Activated CD8-positive, alpha-beta memory T cell treated with anti-CD3 and anti-CD28 coated beads, Interleukin-2, amount 50 U/mL, for 1 hour (primary cell): ENCODE measurements around the gene MYL9.

ENCODE experiments used
- DNase-seq: peaks from one replicate; pipeline ENCODE4 v3.0.0-alpha.2; 2020; ENCODE audit errors: extremely low read depth

MYL9 gene

DNA sequence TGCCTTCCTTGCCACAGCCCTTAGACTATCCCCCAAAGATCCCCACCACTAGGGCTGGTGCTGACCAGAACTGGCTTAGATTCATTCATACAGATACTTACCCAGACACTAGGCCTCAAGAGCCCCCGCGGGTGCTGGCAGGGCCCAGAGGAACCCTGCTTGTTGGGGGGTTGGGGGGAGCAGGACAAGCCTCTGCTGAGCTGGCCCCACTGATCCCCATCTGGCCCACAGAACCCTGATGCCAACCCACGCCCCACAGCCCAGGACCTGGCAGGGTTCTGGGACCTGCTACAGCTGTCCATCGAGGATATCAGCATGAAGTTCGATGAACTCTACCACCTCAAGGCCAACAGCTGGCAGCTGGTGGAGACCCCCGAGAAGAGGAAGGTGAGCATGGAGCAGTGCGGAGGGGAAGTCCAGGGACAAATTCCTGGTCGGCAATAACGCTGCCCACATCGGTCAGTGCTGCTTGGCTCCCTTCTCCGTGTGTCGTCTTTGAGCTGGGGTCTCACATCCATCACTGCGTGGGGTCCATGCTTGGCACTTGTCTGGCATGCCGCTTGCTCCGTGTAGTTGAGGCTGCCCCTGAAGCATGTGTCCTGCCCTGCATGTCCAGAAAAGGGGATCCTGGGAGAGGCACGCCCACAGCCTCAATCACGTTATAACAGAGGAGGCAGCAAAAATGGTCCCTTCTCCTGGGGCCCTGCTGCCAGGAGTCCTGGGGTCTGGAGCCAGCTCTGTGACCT lies 15.5 kb upstream of the MYL9 start:
- no peak for DNase-seq

- no peak for DNase-seq
These were observed 14.8 kb upstream of the MYL9 start for GRCh38 chr20:36526521-36527011.

DNA sequence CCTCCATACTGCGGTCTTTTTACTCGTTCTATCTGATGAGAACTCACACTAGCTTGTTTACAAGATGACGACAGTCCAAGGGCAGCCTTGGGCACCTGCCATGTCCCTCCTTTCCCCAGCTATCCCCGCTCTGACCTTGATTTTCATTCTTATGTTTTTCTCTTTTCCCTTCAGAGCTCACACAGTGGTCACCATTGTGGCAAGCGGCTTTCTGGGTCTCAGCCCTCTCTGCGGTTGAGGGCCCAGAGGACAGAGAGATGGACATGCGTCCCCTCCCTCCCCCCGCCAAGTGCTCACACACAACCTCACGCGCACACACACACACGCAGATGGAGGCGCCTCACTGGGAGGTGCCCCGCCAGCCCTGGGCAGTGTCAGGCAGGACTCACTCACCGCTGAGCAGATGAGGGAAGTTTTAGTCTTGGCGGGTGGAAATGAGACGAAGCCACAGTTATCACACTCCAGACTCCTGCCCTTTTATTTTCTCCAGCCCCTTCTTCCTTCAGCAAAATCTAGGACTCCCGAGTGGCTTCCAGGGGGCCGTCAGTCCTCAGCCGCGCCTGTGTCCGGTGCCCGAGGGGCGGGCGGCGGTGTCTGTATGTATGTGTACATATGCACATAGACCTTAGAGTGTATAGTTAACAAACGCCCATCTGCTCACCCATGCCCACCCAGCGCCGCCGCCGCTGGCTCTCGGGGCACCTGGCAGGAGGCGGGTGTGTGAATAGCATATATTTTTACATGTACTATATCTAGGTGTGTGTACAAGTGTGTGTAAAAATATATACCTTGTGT lies 13.8 kb upstream of the MYL9 start:
- no peak for DNase-seq

- no peak for DNase-seq
These were observed 13.0 kb upstream of the MYL9 start for GRCh38 chr20:36528176-36528874.

- no peak for DNase-seq
These were observed 12.4 kb upstream of the MYL9 start for GRCh38 chr20:36528875-36529417.

GRCh38 chr20:36532388-36532787 lies 8.9 kb upstream of the MYL9 start:
- no peak for DNase-seq

- no peak for DNase-seq
These were observed 8.5 kb upstream of the MYL9 start for GRCh38 chr20:36532822-36533221.

DNA sequence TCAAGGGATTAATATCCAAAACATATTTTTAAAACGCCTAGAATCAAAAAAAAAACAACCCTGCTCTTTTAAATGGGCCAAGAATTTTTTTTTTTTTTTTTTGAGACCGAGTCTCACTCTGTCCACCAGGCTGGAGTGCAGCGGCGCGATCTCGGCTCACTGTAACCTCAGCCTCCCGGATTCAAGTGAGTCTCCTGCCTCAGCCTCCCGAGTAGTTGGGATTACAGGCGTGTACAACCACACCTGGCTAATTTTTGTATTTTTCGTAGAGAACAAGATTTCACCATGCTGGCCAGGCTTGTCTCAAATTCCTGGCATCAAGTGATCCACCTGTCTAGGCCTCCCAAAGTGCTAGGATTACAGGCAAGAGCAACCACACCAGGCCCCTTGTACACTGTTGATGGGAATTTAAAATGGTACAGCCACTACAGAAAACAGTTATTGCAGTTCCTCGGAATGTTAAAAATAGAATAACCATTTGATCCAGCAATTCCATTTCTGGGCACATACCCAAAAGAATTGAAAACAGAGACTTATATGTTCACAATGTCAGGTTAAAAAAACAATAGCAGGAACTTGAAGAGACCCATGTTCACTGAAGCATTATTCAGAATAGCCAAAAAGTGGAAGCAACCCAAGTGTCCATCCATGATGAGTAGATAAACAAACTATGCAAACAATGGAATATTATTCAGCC lies 3.1 kb upstream of the MYL9 start:
- no peak for DNase-seq

GRCh38 chr20:36540551-36541211 lies 638 bp upstream of the MYL9 start:
- DNase-seq: no peak

- no peak for DNase-seq
These were observed 609 bp downstream of the MYL9 start for GRCh38 chr20:36541768-36542488.

DNA sequence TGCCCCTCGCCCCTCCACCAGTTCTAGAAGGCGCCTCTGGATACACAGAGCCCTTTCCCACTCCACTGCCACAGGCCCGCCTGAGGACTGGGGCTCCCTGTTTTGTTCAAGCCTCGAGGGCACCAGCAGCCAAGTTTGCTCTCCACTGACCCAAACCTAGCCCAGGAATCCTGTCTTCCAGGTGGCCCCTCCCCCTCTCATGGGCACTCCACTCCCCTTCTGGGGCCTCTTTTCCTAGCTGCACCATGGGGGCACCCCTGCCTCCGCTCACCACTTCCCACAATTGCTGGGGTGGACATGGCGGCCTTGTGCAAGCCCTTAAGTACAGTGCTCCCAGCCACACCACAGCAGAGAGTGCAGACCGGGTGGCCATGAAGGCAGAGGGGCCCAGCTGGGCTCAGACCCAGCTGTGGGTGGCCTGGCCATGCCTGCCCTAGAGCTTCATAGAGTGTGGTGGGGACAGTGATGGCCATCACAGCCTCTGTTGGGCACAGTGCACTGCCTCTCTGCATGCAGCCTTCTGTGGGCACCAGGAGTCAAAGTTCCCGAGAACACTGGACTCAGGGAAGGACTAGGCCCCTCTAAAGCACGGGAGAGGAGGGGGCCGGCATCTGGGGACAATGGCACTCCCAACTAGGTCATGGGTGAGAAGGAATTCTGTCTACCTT lies 1.3 kb downstream of the MYL9 start:
- DNase-seq: no peak

- no peak for DNase-seq
These were observed 2.1 kb downstream of the MYL9 start for GRCh38 chr20:36543184-36544133.

DNA sequence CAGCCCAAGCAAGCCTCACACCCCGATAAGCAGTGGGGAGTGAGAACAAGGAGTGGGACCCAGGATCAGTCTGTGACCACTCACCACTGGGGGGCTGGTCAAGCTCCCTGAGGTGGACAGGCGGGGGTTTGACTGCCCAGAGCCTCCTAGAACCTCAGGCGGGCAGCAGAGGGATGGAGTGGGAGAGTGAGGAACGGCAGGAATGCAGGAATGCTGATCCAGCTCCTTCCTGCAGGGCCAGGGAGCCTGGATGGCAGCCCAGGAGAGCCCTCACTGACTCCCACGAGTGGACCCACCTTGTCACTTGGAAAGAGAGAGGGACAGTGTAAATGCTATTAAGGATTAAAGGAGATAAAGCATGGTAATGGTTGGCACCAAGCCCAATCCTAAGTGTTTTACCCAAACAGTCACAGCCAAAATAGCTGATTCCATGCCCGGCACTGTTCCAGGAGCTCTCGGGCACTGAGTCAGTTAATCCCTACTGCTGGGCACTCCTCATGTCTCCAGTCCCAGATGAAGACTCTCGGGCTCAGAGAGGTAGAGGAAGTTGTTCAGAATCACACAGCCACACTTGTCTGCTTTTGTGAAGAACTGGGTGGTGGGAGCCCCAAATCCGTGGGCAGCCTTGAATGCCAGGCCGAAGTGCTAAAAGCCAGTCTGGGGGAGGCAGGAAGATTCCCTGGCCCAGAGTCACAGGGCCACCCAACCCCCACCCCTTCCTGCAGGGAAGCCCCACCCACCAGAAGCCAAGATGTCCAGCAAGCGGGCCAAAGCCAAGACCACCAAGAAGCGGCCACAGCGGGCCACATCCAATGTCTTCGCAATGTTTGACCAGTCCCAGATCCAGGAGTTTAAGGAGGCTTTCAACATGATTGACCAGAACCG lies 3.1 kb downstream of the MYL9 start:
- no peak for DNase-seq

- no peak for DNase-seq
These were observed 4.9 kb downstream of the MYL9 start for GRCh38 chr20:36546111-36546736.

DNA sequence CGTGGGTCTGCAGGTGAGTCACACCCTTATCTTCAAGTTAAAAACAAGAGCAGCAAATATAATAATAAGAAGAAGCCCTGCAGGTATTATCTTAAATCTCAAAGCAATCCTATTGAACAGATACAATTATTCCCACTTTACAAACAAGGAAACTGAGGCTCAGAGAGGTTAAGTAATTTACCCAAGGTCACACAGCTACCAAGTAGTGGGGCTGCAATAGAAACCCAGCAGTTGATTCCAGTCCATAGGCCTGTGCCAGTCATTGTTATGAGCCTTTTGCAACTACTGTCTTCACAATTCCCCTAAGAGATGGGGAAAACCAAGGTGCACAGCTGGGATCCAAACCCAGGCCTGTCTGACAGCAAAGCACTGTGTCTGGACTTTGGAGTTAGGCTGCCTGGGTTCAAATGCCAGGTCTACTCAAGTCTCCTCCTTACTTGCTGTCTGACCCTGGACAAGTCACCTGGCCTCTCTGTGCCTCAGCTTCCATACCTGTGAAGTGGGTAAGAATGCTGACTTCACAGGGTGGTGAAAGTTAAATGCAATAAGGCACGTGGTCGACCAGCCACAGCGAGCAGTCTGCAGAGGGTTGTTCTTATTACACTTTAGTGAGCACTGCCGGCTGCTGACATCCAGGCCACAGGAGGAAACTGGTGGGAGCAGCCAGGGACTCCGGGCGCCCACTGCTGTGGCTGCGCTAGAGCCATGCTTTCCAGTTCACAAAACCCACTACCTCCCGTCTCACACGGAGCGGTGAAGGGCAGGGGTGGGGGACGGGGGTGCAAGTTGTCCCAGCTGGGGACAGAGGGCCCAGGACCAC lies 6.1 kb downstream of the MYL9 start:
- DNase-seq: no peak

- DNase-seq: no peak
These were observed 6.6 kb downstream of the MYL9 start for GRCh38 chr20:36548006-36548315.
